IPS-NIHi7 (cell line): ENCODE data around the gene SYMPK.

Source experiments
- DNase-seq: peaks from one replicate; pipeline ENCODE4 v3.0.0; 2012; ENCODE audit warnings: mixed read lengths; ENCODE audit errors: extremely low spot score

Gene SYMPK

DNA sequence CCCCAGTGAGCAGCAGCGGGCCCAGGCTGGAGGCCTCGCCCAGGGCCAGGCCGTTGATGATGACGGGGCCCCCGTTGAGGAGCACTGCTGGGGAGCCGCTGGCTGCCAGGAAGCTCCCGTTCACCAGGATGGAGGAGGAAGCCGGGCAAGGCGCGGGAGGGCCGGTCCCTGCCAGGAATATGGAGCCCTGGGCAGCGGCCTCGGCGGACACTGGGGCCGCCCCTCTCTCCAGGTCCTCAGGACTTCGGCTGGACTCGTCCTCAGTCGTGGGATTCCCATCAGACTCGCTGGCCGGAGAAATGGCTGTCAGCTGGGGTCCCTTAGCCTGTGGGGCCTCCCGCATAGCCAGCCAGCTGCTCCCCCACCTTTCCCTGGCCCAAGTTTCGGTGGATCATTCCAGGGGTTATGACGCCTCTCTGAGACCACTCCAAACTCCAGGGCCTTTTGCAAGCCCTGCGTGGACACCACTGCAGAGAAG, 96.0 kb downstream of the SYMPK start:
- DNase-seq = no peak

DNA sequence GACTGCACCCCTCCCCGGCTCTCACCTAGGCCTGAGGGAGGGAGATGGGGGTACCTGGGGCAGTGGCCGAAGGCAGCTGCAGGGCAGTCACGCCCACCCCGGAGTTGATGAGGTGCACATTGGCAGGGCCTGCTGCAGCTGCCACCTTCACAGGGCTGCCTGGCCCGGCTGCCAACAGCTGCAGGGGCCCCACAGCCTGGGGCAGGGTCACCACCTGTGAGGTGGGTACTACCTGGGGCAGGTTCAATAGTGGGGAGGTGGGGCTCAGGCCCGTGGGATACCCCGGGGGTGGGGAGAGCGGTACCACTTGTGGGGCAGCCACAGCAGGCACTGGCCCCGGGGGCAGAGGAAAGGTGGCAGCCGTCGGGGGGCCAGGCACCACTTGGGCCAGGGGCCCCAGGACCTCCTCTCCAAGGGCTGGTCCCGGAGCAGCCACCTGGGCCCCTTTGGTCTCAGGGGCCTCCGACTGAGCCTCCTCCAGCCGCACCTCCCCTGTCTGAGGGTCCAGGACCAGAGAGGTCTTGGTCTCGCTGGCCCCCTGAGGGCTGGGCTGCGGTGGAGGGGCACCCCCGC, 96.6 kb downstream of the SYMPK start:
- no peak for DNase-seq

DNA sequence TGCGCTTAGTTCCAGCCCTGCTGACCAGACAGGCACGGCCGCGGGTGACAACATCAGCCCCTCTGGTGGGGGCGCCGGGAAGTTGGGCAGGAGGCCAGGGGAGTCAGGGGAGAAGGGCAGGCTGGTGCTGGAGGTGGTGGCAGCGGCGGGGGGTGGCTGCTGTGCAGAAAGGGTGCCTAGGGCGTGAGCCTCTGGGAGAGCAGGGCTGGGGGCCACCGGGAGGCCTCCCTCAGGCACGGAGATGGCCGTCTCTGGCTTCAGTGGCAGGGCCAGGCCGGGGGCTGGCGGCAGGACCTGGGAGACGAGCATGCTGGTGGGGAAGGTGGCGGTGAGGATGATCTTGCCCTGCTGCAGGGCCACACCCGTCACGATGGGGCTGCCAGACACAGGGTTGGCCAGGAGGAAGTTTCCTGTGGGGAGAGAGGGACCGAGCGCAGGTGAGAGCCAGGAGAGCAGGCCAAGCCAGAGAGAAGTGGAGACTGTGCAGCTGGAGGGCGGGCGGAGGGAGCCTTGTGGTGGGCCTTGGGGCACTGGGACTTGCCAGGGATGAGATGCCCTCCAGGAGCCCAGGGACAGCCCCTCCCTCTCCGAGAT, 97.1 kb downstream of the SYMPK start:
- no peak for DNase-seq
